ENCODE measurements around the gene GALNT17.
"Not testable (repeated sequence)": the region's sequence is repeated elsewhere in the genome, so short reads cannot be mapped to it uniquely, and the experiment has no call there.

The GALNT17 gene

GRCh38 chr7:71173955-71174354 lies 42.0 kb downstream of the GALNT17 start:
- Histone ChIP-seq H3K27me3 (ENCODE audit: control insufficient read depth in 1 of 2, insufficient read depth in 2 of 2, low read length in 2 of 2) (no peaks in the 10 kb centered on the region), H3K36me3 (ENCODE audit: insufficient read depth, low read length) (no peaks in the 10 kb centered on the region), H3K4me1 (ENCODE audit: insufficient read depth, low read length) (no peaks in the 10 kb centered on the region), H3K4me3 (ENCODE audit: low read depth in 1 of 2, low read length in 2 of 2) (no peak overlapping the region), H3K9ac (ENCODE audit: low read length) (no peak overlapping the region), H3K9me3 (ENCODE audit: low read length) (no peaks in the 10 kb centered on the region), H3K27ac (ENCODE audit: low read depth, low read length) (no peak overlapping the region)

GRCh38 chr7:71182438-71182935 lies 50.5 kb downstream of the GALNT17 start:
- Histone ChIP-seq H3K4me1 (ENCODE audit: insufficient read depth, low read length) (peaks cover 9% of the 10 kb centered on the region), H3K27ac (ENCODE audit: low read depth, low read length) (no peak overlapping the region), H3K9me3 (ENCODE audit: low read length) (no peaks in the 10 kb centered on the region)

GRCh38 chr7:71184136-71184535 lies 52.2 kb downstream of the GALNT17 start:
- H3K36me3 ChIP-seq (ENCODE audit: insufficient read depth, low read length) = no peaks in the 10 kb centered on the region
- no peak overlapping the region for H3K9ac ChIP-seq (ENCODE audit: low read length)
- H3K27me3 ChIP-seq (ENCODE audit: control insufficient read depth in 1 of 2, insufficient read depth in 2 of 2, low read length in 2 of 2) = no peaks in the 10 kb centered on the region
- H3K27ac ChIP-seq (ENCODE audit: low read depth, low read length) = no peak overlapping the region
- H3K4me3 ChIP-seq (ENCODE audit: low read depth in 1 of 2, low read length in 2 of 2) = no peak overlapping the region
- H3K4me1 ChIP-seq (ENCODE audit: insufficient read depth, low read length) = peaks cover 9% of the 10 kb centered on the region
- H3K9me3 ChIP-seq (ENCODE audit: low read length) = no peaks in the 10 kb centered on the region

More at GRCh38 chr7:71182438-71182935, 50.5 kb downstream of the GALNT17 start:
- H3K9ac ChIP-seq (ENCODE audit: low read length) = no peak overlapping the region
- H3K36me3 ChIP-seq (ENCODE audit: insufficient read depth, low read length) = no peaks in the 10 kb centered on the region
- H3K27me3 ChIP-seq (ENCODE audit: control insufficient read depth in 1 of 2, insufficient read depth in 2 of 2, low read length in 2 of 2) = no peaks in the 10 kb centered on the region
- H3K4me3 ChIP-seq (ENCODE audit: low read depth in 1 of 2, low read length in 2 of 2) = no peak overlapping the region

- H3K9me3 ChIP-seq (ENCODE audit: low read length) = no peaks in the 10 kb centered on the region
- H3K4me1 ChIP-seq (ENCODE audit: insufficient read depth, low read length) = peaks cover 9% of the 10 kb centered on the region
- H3K36me3 ChIP-seq (ENCODE audit: insufficient read depth, low read length) = no peaks in the 10 kb centered on the region
- no peak overlapping the region for H3K27ac ChIP-seq (ENCODE audit: low read depth, low read length)
- H3K27me3 ChIP-seq (ENCODE audit: control insufficient read depth in 1 of 2, insufficient read depth in 2 of 2, low read length in 2 of 2) = no peaks in the 10 kb centered on the region
- H3K9ac ChIP-seq (ENCODE audit: low read length) = no peak overlapping the region
- H3K4me3 ChIP-seq (ENCODE audit: low read depth in 1 of 2, low read length in 2 of 2) = no peak overlapping the region
Observed at GRCh38 chr7:71184609-71185008, 52.7 kb downstream of the GALNT17 start.

- H3K36me3 ChIP-seq (ENCODE audit: insufficient read depth, low read length) = no peaks in the 10 kb centered on the region
- H3K27me3 ChIP-seq (ENCODE audit: control insufficient read depth in 1 of 2, insufficient read depth in 2 of 2, low read length in 2 of 2) = no peaks in the 10 kb centered on the region
- H3K27ac ChIP-seq (ENCODE audit: low read depth, low read length) = no peak overlapping the region
- H3K4me3 ChIP-seq (ENCODE audit: low read depth in 1 of 2, low read length in 2 of 2) = no peak overlapping the region
- H3K9me3 ChIP-seq (ENCODE audit: low read length) = no peaks in the 10 kb centered on the region
- H3K9ac ChIP-seq (ENCODE audit: low read length) = no peak overlapping the region
- peaks cover 9% of the 10 kb centered on the region for H3K4me1 ChIP-seq (ENCODE audit: insufficient read depth, low read length)
Observed at GRCh38 chr7:71186535-71187057, 54.7 kb downstream of the GALNT17 start.

GRCh38 chr7:71191771-71192170 lies 59.8 kb downstream of the GALNT17 start:
- no peak overlapping the region for H3K9ac ChIP-seq (ENCODE audit: low read length)
- H3K27ac ChIP-seq (ENCODE audit: low read depth, low read length) = no peak overlapping the region
- no peaks in the 10 kb centered on the region for H3K36me3 ChIP-seq (ENCODE audit: insufficient read depth, low read length)
- no peaks in the 10 kb centered on the region for H3K27me3 ChIP-seq (ENCODE audit: control insufficient read depth in 1 of 2, insufficient read depth in 2 of 2, low read length in 2 of 2)
- H3K4me1 ChIP-seq (ENCODE audit: insufficient read depth, low read length) = peaks cover under 1% of the 10 kb centered on the region
- H3K4me3 ChIP-seq (ENCODE audit: low read depth in 1 of 2, low read length in 2 of 2) = no peak overlapping the region
- no peaks in the 10 kb centered on the region for H3K9me3 ChIP-seq (ENCODE audit: low read length)

DNA sequence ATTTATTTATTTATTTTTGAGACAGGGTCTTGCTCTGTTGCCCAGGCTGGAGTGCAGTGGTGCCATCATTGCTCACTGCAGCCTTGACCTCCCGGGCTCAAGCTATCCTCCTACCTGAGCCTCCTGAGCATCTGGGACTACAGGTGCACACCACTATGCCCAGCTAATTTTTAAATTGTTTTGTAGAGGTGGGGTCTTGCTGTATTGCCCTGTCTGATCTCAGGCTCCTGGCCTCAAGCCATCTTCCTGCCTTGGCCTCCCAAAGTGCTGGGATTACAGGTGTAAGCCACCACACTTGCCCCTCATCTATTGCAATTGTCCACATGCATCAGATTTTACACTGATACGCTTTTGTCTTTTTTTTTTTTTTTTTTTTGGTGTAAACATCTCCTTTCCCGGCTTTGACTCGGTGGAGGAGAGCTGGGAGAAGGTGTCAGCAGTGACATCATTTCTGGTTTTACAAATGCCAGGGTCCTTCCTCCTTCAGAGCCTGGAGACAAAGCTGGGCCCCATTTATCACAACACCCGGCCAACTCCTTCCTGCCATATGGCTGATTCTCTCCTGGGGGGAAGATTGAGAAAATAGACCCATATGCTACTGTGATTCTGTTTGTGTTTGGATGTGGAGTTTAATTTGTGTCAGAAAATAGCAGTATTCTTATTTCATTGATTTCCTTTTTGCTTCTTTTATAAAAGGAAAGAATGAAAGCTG lies 61.3 kb downstream of the GALNT17 start:
- H3K9me3 ChIP-seq (ENCODE audit: low read length) = no peaks in the 10 kb centered on the region
- no peak overlapping the region for H3K4me3 ChIP-seq (ENCODE audit: low read depth in 1 of 2, low read length in 2 of 2)
- no peak overlapping the region for H3K9ac ChIP-seq (ENCODE audit: low read length)
- no peaks in the 10 kb centered on the region for H3K4me1 ChIP-seq (ENCODE audit: insufficient read depth, low read length)
- no peaks in the 10 kb centered on the region for H3K36me3 ChIP-seq (ENCODE audit: insufficient read depth, low read length)
- no peak overlapping the region for H3K27ac ChIP-seq (ENCODE audit: low read depth, low read length)
- H3K27me3 ChIP-seq (ENCODE audit: control insufficient read depth in 1 of 2, insufficient read depth in 2 of 2, low read length in 2 of 2) = no peaks in the 10 kb centered on the region

- Histone ChIP-seq H3K4me1 (ENCODE audit: insufficient read depth, low read length) (no peaks in the 10 kb centered on the region), H3K27ac (ENCODE audit: low read depth, low read length) (no peak overlapping the region), H3K36me3 (ENCODE audit: insufficient read depth, low read length) (no peaks in the 10 kb centered on the region), H3K4me3 (ENCODE audit: low read depth in 1 of 2, low read length in 2 of 2) (no peak overlapping the region), H3K9ac (ENCODE audit: low read length) (no peak overlapping the region), H3K27me3 (ENCODE audit: control insufficient read depth in 1 of 2, insufficient read depth in 2 of 2, low read length in 2 of 2) (no peaks in the 10 kb centered on the region), H3K9me3 (ENCODE audit: low read length) (no peaks in the 10 kb centered on the region)
Observed at GRCh38 chr7:71198391-71198790, 66.4 kb downstream of the GALNT17 start.

DNA sequence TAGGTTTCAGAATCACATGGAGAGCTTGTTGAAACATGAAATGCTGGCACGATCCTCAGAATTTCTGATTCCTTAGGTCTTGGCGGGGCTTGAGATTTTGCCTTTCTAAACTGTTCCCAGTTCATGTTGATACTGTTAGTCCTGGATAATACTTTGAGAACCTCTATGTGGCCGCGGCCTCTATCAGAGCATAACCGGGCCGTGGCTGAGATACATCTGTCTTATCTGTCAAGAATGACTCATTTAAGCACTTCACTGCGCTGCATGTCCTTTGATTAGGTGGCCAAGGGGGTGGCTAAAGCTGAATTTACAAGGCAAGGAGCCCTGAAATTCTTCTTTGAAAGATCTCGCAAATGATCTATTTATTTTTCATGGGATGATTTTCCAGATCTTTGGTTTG lies 66.9 kb downstream of the GALNT17 start:
- H3K27me3 ChIP-seq (ENCODE audit: control insufficient read depth in 1 of 2, insufficient read depth in 2 of 2, low read length in 2 of 2) = no peaks in the 10 kb centered on the region
- H3K9ac ChIP-seq (ENCODE audit: low read length) = no peak overlapping the region
- H3K4me1 ChIP-seq (ENCODE audit: insufficient read depth, low read length) = no peaks in the 10 kb centered on the region
- H3K27ac ChIP-seq (ENCODE audit: low read depth, low read length) = no peak overlapping the region
- H3K9me3 ChIP-seq (ENCODE audit: low read length) = no peaks in the 10 kb centered on the region
- no peaks in the 10 kb centered on the region for H3K36me3 ChIP-seq (ENCODE audit: insufficient read depth, low read length)
- no peak overlapping the region for H3K4me3 ChIP-seq (ENCODE audit: low read depth in 1 of 2, low read length in 2 of 2)

GRCh38 chr7:71206184-71206583 lies 74.2 kb downstream of the GALNT17 start:
- H3K9me3 ChIP-seq (ENCODE audit: low read length) = no peaks in the 10 kb centered on the region
- H3K4me3 ChIP-seq (ENCODE audit: low read depth in 1 of 2, low read length in 2 of 2) = no peak overlapping the region
- H3K27ac ChIP-seq (ENCODE audit: low read depth, low read length) = no peak overlapping the region
- no peaks in the 10 kb centered on the region for H3K27me3 ChIP-seq (ENCODE audit: control insufficient read depth in 1 of 2, insufficient read depth in 2 of 2, low read length in 2 of 2)
- no peak overlapping the region for H3K9ac ChIP-seq (ENCODE audit: low read length)
- no peaks in the 10 kb centered on the region for H3K4me1 ChIP-seq (ENCODE audit: insufficient read depth, low read length)
- no peaks in the 10 kb centered on the region for H3K36me3 ChIP-seq (ENCODE audit: insufficient read depth, low read length)

GRCh38 chr7:71208881-71209280 lies 76.9 kb downstream of the GALNT17 start:
- H3K9me3 ChIP-seq (ENCODE audit: low read length) = no peaks in the 10 kb centered on the region
- no peak overlapping the region for H3K4me3 ChIP-seq (ENCODE audit: low read depth in 1 of 2, low read length in 2 of 2)
- no peaks in the 10 kb centered on the region for H3K36me3 ChIP-seq (ENCODE audit: insufficient read depth, low read length)
- H3K4me1 ChIP-seq (ENCODE audit: insufficient read depth, low read length) = no peaks in the 10 kb centered on the region
- H3K27me3 ChIP-seq (ENCODE audit: control insufficient read depth in 1 of 2, insufficient read depth in 2 of 2, low read length in 2 of 2) = no peaks in the 10 kb centered on the region
- H3K27ac ChIP-seq (ENCODE audit: low read depth, low read length) = no peak overlapping the region
- no peak overlapping the region for H3K9ac ChIP-seq (ENCODE audit: low read length)

DNA sequence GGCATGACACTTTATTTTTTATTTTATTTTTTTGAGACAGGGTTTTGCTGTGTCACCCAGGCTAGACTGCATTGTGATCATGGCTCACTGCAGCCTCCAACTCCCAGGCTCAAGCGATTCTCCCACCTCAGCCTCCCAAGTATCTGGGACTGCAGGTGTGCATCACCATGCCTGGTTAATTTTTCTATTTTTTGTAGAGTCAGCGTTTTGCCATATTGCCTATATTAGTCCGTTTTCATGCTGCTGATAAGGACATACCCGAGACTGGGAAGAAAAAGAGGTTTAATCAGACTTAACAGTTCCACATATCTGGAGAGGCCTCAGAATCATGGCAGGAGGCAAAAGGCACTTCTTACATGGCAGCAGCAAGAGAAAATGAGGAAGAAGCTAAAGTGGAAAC lies 77.5 kb downstream of the GALNT17 start:
- not testable (repeated sequence) for H3K27me3 ChIP-seq (ENCODE audit: control insufficient read depth in 1 of 2, insufficient read depth in 2 of 2, low read length in 2 of 2); H3K27ac ChIP-seq (ENCODE audit: low read depth, low read length); H3K9ac ChIP-seq (ENCODE audit: low read length); H3K9me3 ChIP-seq (ENCODE audit: low read length); H3K36me3 ChIP-seq (ENCODE audit: insufficient read depth, low read length); H3K4me3 ChIP-seq (ENCODE audit: low read depth in 1 of 2, low read length in 2 of 2); H3K4me1 ChIP-seq (ENCODE audit: insufficient read depth, low read length)

Data from muscle layer of colon (tissue), 2 donors.